Measurements from ENCODE around the gene ETFDH.

- TF ChIP-seq, protein P1, sequence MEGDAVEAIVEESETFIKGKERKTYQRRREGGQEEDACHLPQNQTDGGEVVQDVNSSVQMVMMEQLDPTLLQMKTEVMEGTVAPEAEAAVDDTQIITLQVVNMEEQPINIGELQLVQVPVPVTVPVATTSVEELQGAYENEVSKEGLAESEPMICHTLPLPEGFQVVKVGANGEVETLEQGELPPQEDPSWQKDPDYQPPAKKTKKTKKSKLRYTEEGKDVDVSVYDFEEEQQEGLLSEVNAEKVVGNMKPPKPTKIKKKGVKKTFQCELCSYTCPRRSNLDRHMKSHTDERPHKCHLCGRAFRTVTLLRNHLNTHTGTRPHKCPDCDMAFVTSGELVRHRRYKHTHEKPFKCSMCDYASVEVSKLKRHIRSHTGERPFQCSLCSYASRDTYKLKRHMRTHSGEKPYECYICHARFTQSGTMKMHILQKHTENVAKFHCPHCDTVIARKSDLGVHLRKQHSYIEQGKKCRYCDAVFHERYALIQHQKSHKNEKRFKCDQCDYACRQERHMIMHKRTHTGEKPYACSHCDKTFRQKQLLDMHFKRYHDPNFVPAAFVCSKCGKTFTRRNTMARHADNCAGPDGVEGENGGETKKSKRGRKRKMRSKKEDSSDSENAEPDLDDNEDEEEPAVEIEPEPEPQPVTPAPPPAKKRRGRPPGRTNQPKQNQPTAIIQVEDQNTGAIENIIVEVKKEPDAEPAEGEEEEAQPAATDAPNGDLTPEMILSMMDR (IDR thresholded peaks at IDR 0.05; ENCODE audit: insufficient read depth, low read length) = no peak
- TF ChIP-seq, protein P2, sequence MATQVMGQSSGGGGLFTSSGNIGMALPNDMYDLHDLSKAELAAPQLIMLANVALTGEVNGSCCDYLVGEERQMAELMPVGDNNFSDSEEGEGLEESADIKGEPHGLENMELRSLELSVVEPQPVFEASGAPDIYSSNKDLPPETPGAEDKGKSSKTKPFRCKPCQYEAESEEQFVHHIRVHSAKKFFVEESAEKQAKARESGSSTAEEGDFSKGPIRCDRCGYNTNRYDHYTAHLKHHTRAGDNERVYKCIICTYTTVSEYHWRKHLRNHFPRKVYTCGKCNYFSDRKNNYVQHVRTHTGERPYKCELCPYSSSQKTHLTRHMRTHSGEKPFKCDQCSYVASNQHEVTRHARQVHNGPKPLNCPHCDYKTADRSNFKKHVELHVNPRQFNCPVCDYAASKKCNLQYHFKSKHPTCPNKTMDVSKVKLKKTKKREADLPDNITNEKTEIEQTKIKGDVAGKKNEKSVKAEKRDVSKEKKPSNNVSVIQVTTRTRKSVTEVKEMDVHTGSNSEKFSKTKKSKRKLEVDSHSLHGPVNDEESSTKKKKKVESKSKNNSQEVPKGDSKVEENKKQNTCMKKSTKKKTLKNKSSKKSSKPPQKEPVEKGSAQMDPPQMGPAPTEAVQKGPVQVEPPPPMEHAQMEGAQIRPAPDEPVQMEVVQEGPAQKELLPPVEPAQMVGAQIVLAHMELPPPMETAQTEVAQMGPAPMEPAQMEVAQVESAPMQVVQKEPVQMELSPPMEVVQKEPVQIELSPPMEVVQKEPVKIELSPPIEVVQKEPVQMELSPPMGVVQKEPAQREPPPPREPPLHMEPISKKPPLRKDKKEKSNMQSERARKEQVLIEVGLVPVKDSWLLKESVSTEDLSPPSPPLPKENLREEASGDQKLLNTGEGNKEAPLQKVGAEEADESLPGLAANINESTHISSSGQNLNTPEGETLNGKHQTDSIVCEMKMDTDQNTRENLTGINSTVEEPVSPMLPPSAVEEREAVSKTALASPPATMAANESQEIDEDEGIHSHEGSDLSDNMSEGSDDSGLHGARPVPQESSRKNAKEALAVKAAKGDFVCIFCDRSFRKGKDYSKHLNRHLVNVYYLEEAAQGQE (IDR thresholded peaks at IDR 0.05; ENCODE audit: insufficient replicate concordance, low read depth) = no peak
- TF ChIP-seq POLR2AphosphoS5 (IDR thresholded peaks at IDR 0.05; ENCODE audit: low read depth) (no peak), SPI1 (IDR thresholded peaks at IDR 0.05; ENCODE audit: borderline replicate concordance, low read depth) (no peak), GABPA (IDR thresholded peaks at IDR 0.05; ENCODE audit: low read depth) (no peak)
These were observed 56.1 kb downstream of the ETFDH start for GRCh38 chr4:158728236-158728635.
